ENCODE measurements around the gene ATP2A3.

The ATP2A3 gene

GRCh38 chr17:3910420-3911270, 53.6 kb downstream of the ATP2A3 start:
- DNase-seq (ENCODE audit: low spot score): no peak

GRCh38 chr17:3909257-3909656, 55.0 kb downstream of the ATP2A3 start:
- DNase-seq (ENCODE audit: low spot score): no peak

GRCh38 chr17:3907483-3908216, 56.6 kb downstream of the ATP2A3 start:
- DNase-seq (ENCODE audit: low spot score): no peak

- no peak for DNase-seq (ENCODE audit: low spot score)
Observed at GRCh38 chr17:3906881-3907280, 57.4 kb downstream of the ATP2A3 start.

- no peak for DNase-seq (ENCODE audit: low spot score)
Observed at GRCh38 chr17:3905017-3905520, 59.2 kb downstream of the ATP2A3 start.

- no peak for DNase-seq (ENCODE audit: low spot score)
Observed at GRCh38 chr17:3904501-3904900, 59.7 kb downstream of the ATP2A3 start.

GRCh38 chr17:3903881-3904290, 60.4 kb downstream of the ATP2A3 start:
- no peak for DNase-seq (ENCODE audit: low spot score)

GRCh38 chr17:3903051-3903825, 61.0 kb downstream of the ATP2A3 start:
- DNase-seq (ENCODE audit: low spot score): no peak

- DNase-seq (ENCODE audit: low spot score): no peak
Observed at GRCh38 chr17:3900646-3901045, 63.6 kb downstream of the ATP2A3 start.

- no peak for DNase-seq (ENCODE audit: low spot score)
Observed at GRCh38 chr17:3897731-3898130, 66.5 kb downstream of the ATP2A3 start.

- DNase-seq (ENCODE audit: low spot score): no peak
Observed at GRCh38 chr17:3896968-3897235, 67.3 kb downstream of the ATP2A3 start.

- no peak for DNase-seq (ENCODE audit: low spot score)
Observed at GRCh38 chr17:3896108-3896967, 67.9 kb downstream of the ATP2A3 start.

- no peak for DNase-seq (ENCODE audit: low spot score)
Observed at GRCh38 chr17:3895354-3895753, 68.9 kb downstream of the ATP2A3 start.

GRCh38 chr17:3894911-3895343, 69.3 kb downstream of the ATP2A3 start:
- no peak for DNase-seq (ENCODE audit: low spot score)

GRCh38 chr17:3894188-3894587, 70.0 kb downstream of the ATP2A3 start:
- no peak for DNase-seq (ENCODE audit: low spot score)

- DNase-seq (ENCODE audit: low spot score): no peak
Observed at GRCh38 chr17:3893720-3894116, 70.5 kb downstream of the ATP2A3 start.

GRCh38 chr17:3893003-3893719, 71.1 kb downstream of the ATP2A3 start, which contains the start of gene CAMKK1:
CAMKK1 (minus strand) TSS chr17:3893053; CDS start chr17:3885687, 7,366 bp downstream.
- peak; percentile 98 for DNase-seq (ENCODE audit: low spot score)

GRCh38 chr17:3892095-3892998, 71.9 kb downstream of the ATP2A3 start:
- DNase-seq (ENCODE audit: low spot score): peak; percentile 76

- DNase-seq (ENCODE audit: low spot score): no peak
Observed at GRCh38 chr17:3891626-3892094, 72.6 kb downstream of the ATP2A3 start.

- no peak for DNase-seq (ENCODE audit: low spot score)
Observed at GRCh38 chr17:3890878-3891219, 73.4 kb downstream of the ATP2A3 start.

Data from AG20443 (cell line).